Superior temporal gyrus (tissue), 1 donor: ENCODE results near the gene ADAM29.
"Not testable (repeated sequence)": the region's sequence is repeated elsewhere in the genome, so short reads cannot be mapped to it uniquely, and the experiment has no call there.

ENCODE experiments used
- DNase-seq: peaks from one replicate; pipeline ENCODE4 v3.0.0-alpha.2; 2016; ENCODE audit errors: extremely low spot score

Gene ADAM29

DNA sequence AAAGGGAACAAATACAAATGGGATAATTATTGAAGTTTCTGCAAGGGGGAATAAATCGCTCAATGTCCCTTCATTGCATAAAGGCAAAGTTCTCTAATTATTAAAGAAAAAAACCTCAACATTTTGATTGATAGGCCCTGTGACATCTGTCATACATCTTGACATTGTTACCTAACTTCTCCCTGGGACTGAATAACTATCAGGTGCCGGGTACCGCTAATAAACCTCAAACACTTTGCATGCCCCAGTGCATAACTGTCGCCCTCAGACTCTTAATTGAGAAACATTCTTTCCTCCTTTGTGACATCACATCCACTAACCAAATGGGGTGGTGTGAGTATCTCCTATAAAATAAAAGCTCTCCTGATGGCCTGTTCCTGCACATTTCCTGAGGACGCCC lies at the start of gene ADAM29:
ADAM29 (plus strand) TSS at position 301 of the 400 bp plus-strand sequence. CDS start 57,168 bp downstream, outside the sequence.
- no peak for DNase-seq

DNA sequence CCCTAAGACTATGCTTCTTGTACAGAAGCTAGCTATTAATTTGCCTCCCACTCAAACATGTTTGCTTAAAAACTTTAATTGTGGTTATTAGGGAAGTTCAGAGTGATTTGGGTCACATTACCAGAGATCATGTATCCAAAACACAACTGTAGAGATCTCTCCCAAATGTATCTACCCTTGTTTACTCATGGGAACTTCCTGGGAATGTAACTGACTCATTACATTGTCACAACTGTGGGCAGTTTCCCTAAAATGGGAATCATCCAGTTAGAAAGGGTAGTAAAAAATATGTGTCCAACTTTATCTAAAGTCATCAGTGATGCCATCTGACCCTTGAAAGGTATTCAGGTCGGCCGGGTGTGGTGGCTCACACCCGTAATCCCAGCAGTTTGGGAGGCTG lies 48.8 kb upstream of the ADAM29 start:
- DNase-seq, result no peak

GRCh38 chr4:174870311-174870710 lies 47.8 kb upstream of the ADAM29 start:
- no peak for DNase-seq

GRCh38 chr4:174871407-174871806 lies 46.8 kb upstream of the ADAM29 start:
- DNase-seq, result no peak

DNA sequence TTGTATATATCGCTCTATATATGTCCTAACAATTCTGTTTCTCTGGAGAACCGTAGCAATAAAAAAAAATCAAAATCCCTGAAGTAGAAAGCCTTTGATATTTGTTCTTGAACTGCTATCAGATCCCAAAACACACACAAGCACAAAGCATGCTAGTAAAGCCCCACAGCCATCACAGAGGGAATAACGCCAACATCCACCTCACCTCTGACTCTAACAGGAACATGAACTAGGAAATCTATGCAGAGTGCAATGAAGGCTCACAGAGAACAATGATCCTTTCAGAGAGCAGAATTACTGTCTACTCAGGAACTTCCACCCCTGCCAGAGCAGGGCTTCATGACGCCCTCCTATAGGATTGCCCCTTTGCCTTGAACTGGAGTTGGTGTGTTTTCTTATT lies 45.0 kb upstream of the ADAM29 start:
- DNase-seq, result not testable (repeated sequence)

- peak; percentile 17 for DNase-seq
These were observed 44.2 kb upstream of the ADAM29 start for GRCh38 chr4:174873931-174874330.

- no peak for DNase-seq
These were observed 43.3 kb upstream of the ADAM29 start for GRCh38 chr4:174874898-174875297.

DNA sequence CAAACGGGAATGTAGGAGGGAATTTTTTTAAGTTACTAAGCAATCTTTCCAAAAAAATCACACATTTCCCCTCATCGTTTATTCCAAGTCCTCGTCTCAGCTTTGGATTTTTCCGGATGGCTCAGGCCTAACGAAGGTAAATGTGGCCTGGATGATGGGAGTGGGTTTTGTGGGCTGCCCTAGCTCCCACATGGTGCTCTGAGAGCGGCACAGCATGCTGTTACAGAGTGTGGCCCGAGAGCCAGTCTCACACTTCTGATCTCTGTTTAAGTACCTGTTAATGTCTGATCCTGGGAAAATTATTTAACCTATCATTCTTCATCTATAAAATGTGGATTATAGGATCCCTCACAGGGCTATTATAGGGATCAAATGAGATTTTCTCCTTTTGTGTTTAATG lies 38.2 kb upstream of the ADAM29 start:
- DNase-seq, result no peak

GRCh38 chr4:174882317-174882992 lies 35.7 kb upstream of the ADAM29 start:
- DNase-seq, result no peak

DNA sequence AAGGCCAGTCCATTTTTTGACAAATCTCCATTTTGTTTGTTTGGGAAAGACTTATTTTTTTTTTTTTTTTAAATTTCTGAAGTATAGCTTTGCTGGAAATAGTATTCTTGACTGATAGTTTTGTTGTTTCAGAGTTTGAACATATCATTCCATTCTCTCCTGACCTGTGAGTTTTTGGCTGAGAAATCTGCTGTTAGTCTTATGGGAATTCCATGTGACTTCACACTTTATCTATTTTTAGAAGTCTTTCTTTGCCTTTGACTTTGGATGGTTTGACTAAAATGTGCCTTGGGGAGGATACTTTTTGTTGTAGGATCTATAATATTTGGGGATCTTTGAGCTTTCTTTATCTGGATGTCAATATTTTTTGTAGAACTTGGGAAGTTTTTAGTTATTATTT lies 10.7 kb upstream of the ADAM29 start:
- no peak for DNase-seq

GRCh38 chr4:174910271-174910670 lies 7.9 kb upstream of the ADAM29 start:
- DNase-seq, result no peak

DNA sequence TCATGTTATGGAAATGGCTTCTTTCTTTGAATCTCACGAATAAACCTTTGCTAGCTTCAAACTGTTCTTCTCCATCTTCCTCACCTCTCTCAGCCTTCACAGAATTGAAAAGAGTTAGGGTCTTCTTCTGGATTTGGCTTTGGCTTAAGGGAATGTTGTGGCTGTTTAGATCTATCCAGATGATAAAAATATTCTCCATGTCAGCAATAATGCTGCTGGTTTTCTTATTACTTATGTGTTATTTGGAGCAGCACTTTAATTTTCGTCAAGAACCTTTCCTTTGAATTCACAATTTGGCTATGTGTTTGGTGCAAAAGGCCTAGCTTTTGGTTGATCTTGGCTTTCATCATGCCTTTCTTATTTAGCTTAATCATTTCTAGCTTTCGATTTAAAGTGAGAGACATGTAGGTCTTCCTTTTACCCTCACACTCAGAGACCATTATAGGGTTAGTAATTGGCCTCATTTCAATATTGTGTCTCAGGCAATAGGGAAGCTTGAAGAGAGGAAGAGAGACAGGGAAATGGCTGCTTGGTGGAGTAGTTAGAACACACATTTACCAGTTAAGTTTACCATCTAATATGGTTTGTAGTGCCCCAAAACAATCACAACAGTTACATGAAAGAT lies 5.1 kb upstream of the ADAM29 start:
- no peak for DNase-seq

- no peak for DNase-seq
These were observed 1.8 kb downstream of the ADAM29 start for GRCh38 chr4:174919886-174920423.

DNA sequence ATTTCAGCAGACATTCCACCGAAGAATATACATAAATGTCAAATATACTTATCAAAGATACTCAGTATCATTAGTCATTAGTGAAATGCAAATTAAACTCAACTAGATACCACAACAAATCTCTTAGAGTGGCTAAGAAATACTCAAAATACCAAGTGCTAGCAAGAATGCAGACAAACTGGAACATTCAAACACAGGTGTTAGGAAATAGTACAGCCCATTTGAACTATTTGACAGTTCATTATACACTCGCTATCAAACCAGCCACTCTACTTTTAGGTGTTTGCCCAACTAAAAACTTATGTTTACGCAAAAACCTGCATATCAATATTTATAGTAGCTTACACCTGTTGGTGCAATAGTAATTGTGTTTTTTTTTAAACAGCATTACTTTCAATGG lies 8.8 kb downstream of the ADAM29 start:
- DNase-seq, result no peak

GRCh38 chr4:174928174-174928573 lies 10.0 kb downstream of the ADAM29 start:
- DNase-seq, result no peak

DNA sequence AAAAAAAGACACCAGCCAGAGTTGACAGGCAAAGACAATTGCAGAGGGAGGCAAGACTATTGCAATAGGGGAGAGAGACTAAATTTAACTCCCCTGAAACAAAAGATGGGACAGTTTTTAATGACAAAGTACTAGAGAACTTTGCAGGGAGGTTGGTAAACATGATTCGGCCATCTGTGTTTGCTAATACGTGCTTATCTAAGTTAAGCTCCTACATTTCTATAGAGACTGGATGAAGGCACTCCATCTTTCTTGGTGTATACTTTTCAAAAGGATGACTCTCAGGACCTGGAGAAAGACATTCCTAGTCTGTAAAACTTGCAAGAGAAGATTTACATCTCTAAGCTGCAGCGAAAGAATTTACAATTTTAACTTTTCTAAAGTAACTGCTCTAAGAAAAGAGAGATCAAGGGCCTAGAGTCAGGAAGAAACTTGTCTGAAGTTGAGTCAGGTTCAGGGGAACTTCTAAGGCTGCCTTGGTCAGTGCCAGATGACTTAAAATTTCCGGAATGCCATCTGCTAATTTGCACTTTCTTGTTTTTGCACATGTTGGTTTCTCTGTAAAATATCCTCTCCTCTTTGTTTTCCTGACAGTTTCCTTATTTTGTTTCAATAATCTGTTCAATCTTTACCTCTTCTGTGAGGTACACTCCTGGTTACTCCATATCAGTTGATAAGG lies 10.6 kb downstream of the ADAM29 start:
- no peak for DNase-seq

DNA sequence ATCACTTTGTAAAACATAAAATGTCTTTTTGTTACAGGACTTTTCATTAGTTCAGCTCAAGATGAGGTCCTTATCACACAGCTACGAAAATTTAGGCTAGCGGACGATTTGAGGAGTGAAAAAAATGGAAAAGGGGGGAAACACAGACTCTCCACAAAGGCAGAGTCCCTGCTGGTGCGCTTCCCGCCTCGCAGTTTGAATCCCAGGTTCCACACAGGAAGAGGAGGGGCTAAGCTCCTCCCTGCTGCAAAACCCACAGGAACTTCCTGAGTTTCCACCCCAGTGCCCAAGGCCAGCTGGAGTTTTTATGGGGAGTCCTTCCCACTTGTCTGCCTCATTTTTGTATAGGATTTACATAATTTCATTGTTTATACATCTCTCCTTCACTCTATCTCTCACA lies 11.2 kb downstream of the ADAM29 start:
- DNase-seq, result no peak

GRCh38 chr4:174930895-174931294 lies 12.7 kb downstream of the ADAM29 start:
- no peak for DNase-seq

GRCh38 chr4:174933083-174933482 lies 14.9 kb downstream of the ADAM29 start:
- DNase-seq, result no peak

GRCh38 chr4:174934360-174934759 lies 16.2 kb downstream of the ADAM29 start:
- no peak for DNase-seq

GRCh38 chr4:174935607-174936006 lies 17.4 kb downstream of the ADAM29 start:
- no peak for DNase-seq

DNA sequence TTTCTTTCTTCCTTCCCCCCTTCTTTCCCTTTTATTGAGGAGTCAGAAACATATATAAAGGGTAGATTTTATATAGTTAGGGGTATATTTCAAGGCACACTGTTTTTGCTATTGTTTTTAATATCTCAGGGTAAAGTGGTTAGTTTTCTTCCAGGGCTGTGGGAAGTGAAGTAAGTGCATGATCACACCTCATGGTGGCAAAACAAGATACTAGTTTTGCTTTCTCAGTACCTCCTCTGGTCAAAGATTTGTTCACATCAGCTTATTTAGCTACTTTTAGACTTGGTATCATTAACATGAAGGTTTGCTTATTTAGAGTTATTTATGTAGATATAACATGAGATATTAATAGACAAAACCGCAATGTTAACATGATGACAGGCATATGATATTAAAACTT lies 21.8 kb downstream of the ADAM29 start:
- DNase-seq, result no peak

DNA sequence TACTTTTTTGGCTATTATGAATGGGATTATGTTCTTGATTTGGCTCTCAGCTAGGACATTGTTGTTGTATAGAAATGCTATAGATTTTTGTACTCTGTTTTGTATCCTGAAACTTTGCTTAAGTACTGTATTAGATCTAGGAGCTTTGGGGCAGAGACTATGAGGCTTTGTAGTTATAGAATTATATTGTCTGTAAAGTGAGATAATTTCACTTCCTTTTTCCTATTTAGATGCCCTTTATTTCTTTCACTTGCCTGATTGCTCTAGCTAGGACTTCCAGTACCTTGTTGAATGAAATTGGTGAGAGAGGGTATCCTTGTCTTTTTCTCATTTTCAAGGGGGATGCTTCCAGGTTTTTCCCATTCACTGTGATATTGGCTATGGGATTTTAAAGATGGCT lies 28.1 kb downstream of the ADAM29 start:
- no peak for DNase-seq
